GM03348 (cell line): Measurements from ENCODE around the gene MAFG.

Experiments
- DNase-seq: peaks from one replicate; pipeline ENCODE4 v3.0.0; 2012; ENCODE audit warnings: low spot score

The MAFG gene

GRCh38 chr17:81939881-81940385 lies 12.4 kb upstream of the MAFG start:
- DNase-seq, result peak; percentile 77

GRCh38 chr17:81939218-81939617 lies 11.7 kb upstream of the MAFG start:
- no peak for DNase-seq

GRCh38 chr17:81935709-81936084 lies 8.2 kb upstream of the MAFG start:
- DNase-seq, result no peak

- DNase-seq, result no peak
These were observed 7.5 kb upstream of the MAFG start for GRCh38 chr17:81934850-81935708.

- no peak for DNase-seq
These were observed 6.7 kb upstream of the MAFG start for GRCh38 chr17:81934098-81934757.

GRCh38 chr17:81933178-81933699 lies 5.7 kb upstream of the MAFG start:
- DNase-seq, result no peak

GRCh38 chr17:81932333-81932983 lies 4.9 kb upstream of the MAFG start:
- no peak for DNase-seq

GRCh38 chr17:81931557-81932332 lies 4.2 kb upstream of the MAFG start:
- no peak for DNase-seq

GRCh38 chr17:81931189-81931556 lies 3.6 kb upstream of the MAFG start:
- DNase-seq, result no peak

- no peak for DNase-seq
These were observed 2.9 kb upstream of the MAFG start for GRCh38 chr17:81930142-81931125.

- DNase-seq, result no peak
These were observed 2.0 kb upstream of the MAFG start for GRCh38 chr17:81929253-81930141.

GRCh38 chr17:81928544-81929252 lies 1.2 kb upstream of the MAFG start:
- no peak for DNase-seq

- DNase-seq, result peak; percentile 52
These were observed 333 bp downstream of the MAFG start for GRCh38 chr17:81927152-81927652.

GRCh38 chr17:81926451-81927151 lies 934 bp downstream of the MAFG start:
- peak; percentile 90 for DNase-seq

- no peak for DNase-seq
These were observed 1.6 kb downstream of the MAFG start for GRCh38 chr17:81925860-81926450.

- DNase-seq, result no peak
These were observed 2.7 kb downstream of the MAFG start for GRCh38 chr17:81924557-81925532.
